Uterus (tissue), 2 donors: ENCODE data around the gene CYP2W1.

Experiments
- CTCF ChIP-seq, 4 experiments: fragments of 200-600 bp in 2 of 4; fragments of 450-650 bp in 2 of 4; sonication (generic) in 2 of 4; IDR thresholded peaks; one replicate each; pipeline ENCODE4 v1.5.1; 2016 to 2019; ENCODE audit warnings: antibody characterized with exemption in 4 of 4, mild to moderate bottlenecking in 2 of 4, moderate library complexity in 1 of 4
- POLR2A ChIP-seq, 2 donors: fragments of 450-650 bp; IDR thresholded peaks; one replicate each; pipeline ENCODE4 v1.6.1; 2016; ENCODE audit warnings: antibody characterized with exemption in 2 of 2, mild to moderate bottlenecking in 1 of 2, moderate library complexity in 1 of 2

GRCh38 chr7:999941-1000935, 17.3 kb downstream of the CYP2W1 start:
- TF ChIP-seq CTCF (IDR thresholded peaks at IDR 0.05) (no peak), POLR2A (IDR thresholded peaks at IDR 0.05) (no peak)
